Thyroid gland (tissue), 4 donors: Measurements from ENCODE around the gene STPG1. TPM values are rescaled to one million over a fixed set of nuclear protein-coding genes. Genes with fewer than 3 reads are reported as not detected.

Source experiments
- DNase-seq, 2 donors: peaks; one replicate each; pipeline ENCODE4 v3.0.0-alpha.2; 2019
- H3K27ac ChIP-seq, 3 donors: fragments of 200-600 bp; sonication (generic); 1 replicate in 2 of 3; 2 replicates in 1 of 3; pipeline ENCODE4 v1.5.1; 2016 to 2019; ENCODE audit warnings: mild to moderate bottlenecking in 1 of 3, moderate library complexity in 1 of 3
- H3K27me3 ChIP-seq: fragments of 200-600 bp; sonication (generic); one replicate; pipeline ENCODE4 v1.5.1; 2019
- H3K36me3 ChIP-seq, 2 donors: fragments of 200-600 bp; sonication (generic); one replicate each; pipeline ENCODE4 v1.5.1; 2016 to 2019
- H3K4me1 ChIP-seq, 2 donors: fragments of 200-600 bp; sonication (generic); one replicate each; pipeline ENCODE4 v1.5.1; 2017 to 2019
- H3K4me3 ChIP-seq, 3 donors: fragments of 200-600 bp; sonication (generic); replicated peaks in 1 of 3; 1 replicate in 2 of 3; 2 replicates in 1 of 3; pipeline ENCODE4 v1.5.1; 2016; ENCODE audit warnings: mild to moderate bottlenecking in 1 of 3
- H3K9me3 ChIP-seq: fragments of 200-600 bp; sonication (generic); one replicate; pipeline ENCODE4 v1.5.1; 2017
- CTCF ChIP-seq, 6 experiments: fragments of 200-600 bp in 3 of 6; fragments of 450-650 bp in 3 of 6; sonication (generic) in 3 of 6; IDR thresholded peaks; one replicate each; pipeline ENCODE4 v1.5.1; 2016 to 2019; ENCODE audit warnings: antibody characterized with exemption in 6 of 6, mild to moderate bottlenecking in 2 of 6, inconsistent platforms in 1 of 6, moderate library complexity in 1 of 6
- POLR2A ChIP-seq, 2 donors: fragments of 450-650 bp; IDR thresholded peaks; one replicate each; pipeline ENCODE4 v1.6.1; 2017; ENCODE audit warnings: antibody characterized with exemption in 2 of 2, mild to moderate bottlenecking in 2 of 2, moderate library complexity in 1 of 2
- WGBS, 2 donors: methylation state at CpG; one replicate each; pipeline ENCODE4 v1.1.5; 2017; 5-methylcytosine and 5-hydroxymethylcytosine counted together
- intact Hi-C: fragments of 100-400 bp; cut with DNase I; formaldehyde crosslinking; loops from one replicate; pipeline ENCODE4 v1.15.1; 2023
- total RNA-seq, 4 donors: library from RNA; depleted of rRNA; stranded (reverse); fragments of >200 nt; gene quantifications; one replicate each; pipeline ENCODE4 v1.2.3, GENCODE V29; 2016

The STPG1 gene
- total RNA-seq, 4 donors from 2014 or later = 5.2 to 8.9 (median 7.0) TPM

DNA sequence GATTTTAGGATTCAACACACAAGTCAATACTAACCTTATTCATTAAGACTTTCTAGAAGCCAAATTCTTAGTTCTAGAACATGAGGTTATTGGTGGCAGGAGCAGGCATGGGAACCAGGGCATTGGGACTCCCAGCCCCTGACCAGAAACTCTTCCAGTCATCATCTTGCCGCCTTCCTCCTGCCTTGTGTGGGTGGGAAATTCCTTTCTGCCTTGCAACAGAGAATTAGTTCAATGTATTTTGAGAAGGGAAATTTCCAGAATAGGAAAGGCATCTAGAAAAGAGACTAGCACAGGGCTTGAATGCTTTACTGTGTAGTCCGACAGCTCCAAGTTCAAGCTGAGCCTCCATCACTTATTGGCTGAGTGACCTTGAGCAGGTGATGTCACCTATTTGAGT lies 85.7 kb downstream of the STPG1 start:
- no peak for DNase-seq
- Histone ChIP-seq H3K4me3 (no peak overlapping the region), H3K9me3 (no peaks in the 10 kb centered on the region), H3K4me1 (peaks cover 0 to under 1% of the 10 kb centered on the region in 2 donors), H3K27ac (no peak overlapping the region), H3K36me3 (no peaks in the 10 kb centered on the region), H3K27me3 (no peaks in the 10 kb centered on the region)
- TF ChIP-seq CTCF (IDR thresholded peaks at IDR 0.05) (no peak), POLR2A (IDR thresholded peaks at IDR 0.05) (no peak)
- intact Hi-C loops = no loop called here
- 83 to 93% methylated on average over 2 of the region's 2 CpGs for WGBS, 2 donors

DNA sequence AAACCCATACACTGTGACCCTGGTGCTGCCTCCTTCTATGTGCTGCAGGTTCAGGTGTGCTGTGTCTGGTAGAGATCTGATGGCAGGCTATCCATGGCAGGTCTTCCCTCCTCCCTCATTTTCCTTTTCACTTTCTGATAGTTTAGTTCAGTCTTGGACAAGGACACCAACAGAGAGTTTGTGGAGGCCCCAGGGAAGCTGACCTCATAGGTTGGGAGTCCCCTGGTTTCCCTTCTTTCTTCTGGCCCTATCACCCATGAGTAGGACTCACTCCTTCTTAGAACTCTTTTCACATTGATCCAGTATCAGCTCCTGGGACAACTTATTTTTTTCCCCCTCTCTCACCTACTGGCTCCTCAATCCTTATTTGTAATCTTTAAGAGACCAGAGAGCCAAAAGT lies 86.1 kb downstream of the STPG1 start:
- Histone ChIP-seq H3K36me3 (no peaks in the 10 kb centered on the region), H3K4me1 (peaks cover 3 to 4% of the 10 kb centered on the region in 2 donors), H3K27ac (no peak overlapping the region), H3K4me3 (no peak overlapping the region), H3K9me3 (no peaks in the 10 kb centered on the region), H3K27me3 (no peaks in the 10 kb centered on the region)
- intact Hi-C loops = no loop called here
- no peak for DNase-seq
- TF ChIP-seq POLR2A (IDR thresholded peaks at IDR 0.05) (no peak), CTCF (IDR thresholded peaks at IDR 0.05) (no peak)

- Histone ChIP-seq H3K4me1 (peaks cover 16 to 17% of the 10 kb centered on the region in 2 donors), H3K27me3 (peaks cover 3% of the 10 kb centered on the region), H3K36me3 (no peaks in the 10 kb centered on the region), H3K4me3 (no peak overlapping the region), H3K27ac (no peak overlapping the region), H3K9me3 (no peaks in the 10 kb centered on the region)
- DNase-seq = no peak
- 91 to 94% methylated on average over 6 to 7 of the region's 7 CpGs for WGBS, 2 donors
- TF ChIP-seq POLR2A (IDR thresholded peaks at IDR 0.05) (no peak), CTCF (IDR thresholded peaks at IDR 0.05) (no peak)
- intact Hi-C loops = no loop called here
Measured at GRCh38 chr1:24325587-24326449, 87.8 kb downstream of the STPG1 start.

- intact Hi-C loops = no loop called here
- no peak overlapping the region for H3K4me3 ChIP-seq
- peaks cover 17% of the 10 kb centered on the region in 2 donors for H3K4me1 ChIP-seq
- H3K36me3 ChIP-seq = no peaks in the 10 kb centered on the region
- peaks cover 3% of the 10 kb centered on the region for H3K27me3 ChIP-seq
- no peak for DNase-seq
- WGBS, 2 donors = 87 to 92% methylated on average over 6 of the region's 6 CpGs
- TF ChIP-seq CTCF (IDR thresholded peaks at IDR 0.05) (no peak), POLR2A (IDR thresholded peaks at IDR 0.05) (no peak)
- H3K9me3 ChIP-seq = no peaks in the 10 kb centered on the region
- no peak overlapping the region for H3K27ac ChIP-seq
Measured at GRCh38 chr1:24324903-24325302, 88.7 kb downstream of the STPG1 start.

DNA sequence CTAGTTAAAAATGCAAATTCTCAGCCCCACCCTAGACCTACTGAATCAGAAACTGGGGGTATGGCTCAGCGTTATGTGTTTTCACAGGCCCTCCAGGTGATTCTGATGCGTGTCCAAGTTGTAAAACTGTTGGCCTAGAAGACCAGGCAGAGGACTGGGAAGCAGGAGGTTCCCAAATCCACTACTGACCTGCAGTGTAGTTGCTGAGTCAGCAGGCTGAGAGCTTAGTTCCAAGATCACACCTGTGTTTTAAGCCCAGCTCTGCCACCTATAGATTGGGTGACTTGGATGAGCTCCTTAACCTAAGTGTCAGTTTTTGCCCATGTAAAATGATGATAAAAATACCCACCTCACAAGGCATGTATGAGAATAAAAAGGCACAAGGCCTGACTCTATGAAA lies 90.3 kb downstream of the STPG1 start:
- intact Hi-C loops = no loop called here
- TF ChIP-seq POLR2A (IDR thresholded peaks at IDR 0.05) = no peak
- no peak for TF ChIP-seq CTCF (IDR thresholded peaks at IDR 0.05)
- DNase-seq = no peak
- Histone ChIP-seq H3K36me3 (no peaks in the 10 kb centered on the region), H3K27ac (no peak overlapping the region), H3K4me1 (peaks cover 23 to 32% of the 10 kb centered on the region in 2 donors), H3K4me3 (no peak overlapping the region), H3K27me3 (peaks cover 3% of the 10 kb centered on the region), H3K9me3 (no peaks in the 10 kb centered on the region)
- WGBS, 2 donors = 34 to 50% methylated on average over 2 of the region's 2 CpGs
